ENCODE measurements around the gene INPP5A.

The INPP5A gene

GRCh38 chr10:132748135-132748534, 210.5 kb downstream of the INPP5A start:
- Histone ChIP-seq H3F3A (ENCODE audit: insufficient read depth, low read length) (no peaks in the 10 kb centered on the region), H4K20me1 (ENCODE audit: insufficient read depth, low read length) (no peaks in the 10 kb centered on the region), H3K9ac (ENCODE audit: low read length) (no peak overlapping the region), H3K79me2 (ENCODE audit: low read length) (no peaks in the 10 kb centered on the region), H3K4me2 (ENCODE audit: low read depth, low read length) (no peak overlapping the region), H3K36me3 (replicated peaks; ENCODE audit: insufficient read depth, low read length) (no peaks in the 10 kb centered on the region), H3K27me3 (replicated peaks; ENCODE audit: insufficient read depth, low read length) (no peaks in the 10 kb centered on the region), H3K27ac (ENCODE audit: low read length) (no peak overlapping the region), H3K9me2 (replicated peaks; ENCODE audit: insufficient read depth, low read length) (no peaks in the 10 kb centered on the region), H3K4me1 (ENCODE audit: low read length) (no peaks in the 10 kb centered on the region), H2AFZ (ENCODE audit: low read length) (no peak overlapping the region), H3K9me3 (replicated peaks; ENCODE audit: insufficient read depth, low read length) (no peaks in the 10 kb centered on the region), H3K4me3 (ENCODE audit: low read length) (no peak overlapping the region)
- TF ChIP-seq EZH2 (optimal IDR thresholded peaks at IDR 0.05; ENCODE audit: low read depth, low read length) (no peak), EZH2phosphoT487 (IDR thresholded peaks at IDR 0.05; ENCODE audit: low read length) (no peak), CTCF (IDR thresholded peaks at IDR 0.05; ENCODE audit: low read length) (no peak)
- DNase-seq: no peak

GRCh38 chr10:132748545-132749370, 211.2 kb downstream of the INPP5A start:
- no peak for TF ChIP-seq CTCF (IDR thresholded peaks at IDR 0.05; ENCODE audit: low read length)

GRCh38 chr10:132749371-132749795, 211.8 kb downstream of the INPP5A start:
- Histone ChIP-seq H2AFZ (ENCODE audit: low read length) (no peak overlapping the region), H3K4me1 (ENCODE audit: low read length) (no peaks in the 10 kb centered on the region), H3K9me2 (replicated peaks; ENCODE audit: insufficient read depth, low read length) (no peaks in the 10 kb centered on the region), H3K36me3 (replicated peaks; ENCODE audit: insufficient read depth, low read length) (no peaks in the 10 kb centered on the region), H3K4me2 (ENCODE audit: low read depth, low read length) (no peak overlapping the region), H3F3A (ENCODE audit: insufficient read depth, low read length) (no peaks in the 10 kb centered on the region), H3K9me3 (replicated peaks; ENCODE audit: insufficient read depth, low read length) (no peaks in the 10 kb centered on the region), H3K4me3 (ENCODE audit: low read length) (no peak overlapping the region), H3K27me3 (replicated peaks; ENCODE audit: insufficient read depth, low read length) (no peaks in the 10 kb centered on the region), H3K9ac (ENCODE audit: low read length) (no peak overlapping the region), H3K79me2 (ENCODE audit: low read length) (no peaks in the 10 kb centered on the region), H3K27ac (ENCODE audit: low read length) (no peak overlapping the region), H4K20me1 (ENCODE audit: insufficient read depth, low read length) (no peaks in the 10 kb centered on the region)
- DNase-seq: no peak
- TF ChIP-seq EZH2phosphoT487 (IDR thresholded peaks at IDR 0.05; ENCODE audit: low read length) (no peak), CTCF (IDR thresholded peaks at IDR 0.05; ENCODE audit: low read length) (no peak), EZH2 (optimal IDR thresholded peaks at IDR 0.05; ENCODE audit: low read depth, low read length) (no peak)

More at GRCh38 chr10:132748545-132749370, 211.2 kb downstream of the INPP5A start:
- no peaks in the 10 kb centered on the region for H4K20me1 ChIP-seq (ENCODE audit: insufficient read depth, low read length)
- no peaks in the 10 kb centered on the region for H3K27me3 ChIP-seq (replicated peaks; ENCODE audit: insufficient read depth, low read length)
- H3K79me2 ChIP-seq (ENCODE audit: low read length): no peaks in the 10 kb centered on the region
- H3K4me3 ChIP-seq (ENCODE audit: low read length): no peak overlapping the region
- H2AFZ ChIP-seq (ENCODE audit: low read length): no peak overlapping the region
- no peak overlapping the region for H3K4me2 ChIP-seq (ENCODE audit: low read depth, low read length)
- DNase-seq: no peak
- H3K36me3 ChIP-seq (replicated peaks; ENCODE audit: insufficient read depth, low read length): no peaks in the 10 kb centered on the region
- H3K9me2 ChIP-seq (replicated peaks; ENCODE audit: insufficient read depth, low read length): no peaks in the 10 kb centered on the region
- H3K9me3 ChIP-seq (replicated peaks; ENCODE audit: insufficient read depth, low read length): no peaks in the 10 kb centered on the region
- no peaks in the 10 kb centered on the region for H3K4me1 ChIP-seq (ENCODE audit: low read length)
- H3K9ac ChIP-seq (ENCODE audit: low read length): no peak overlapping the region
- no peak overlapping the region for H3K27ac ChIP-seq (ENCODE audit: low read length)
- H3F3A ChIP-seq (ENCODE audit: insufficient read depth, low read length): no peaks in the 10 kb centered on the region
